GM18520 (cell line): ENCODE measurements around the gene GUCY2C.

Source experiments
- ATAC-seq: cut with Tn5 transposase; IDR thresholded peaks from one replicate; pipeline ENCODE4 v1.9.1; 2021; ENCODE audit not compliant: unreplicated experiment

The GUCY2C gene

DNA sequence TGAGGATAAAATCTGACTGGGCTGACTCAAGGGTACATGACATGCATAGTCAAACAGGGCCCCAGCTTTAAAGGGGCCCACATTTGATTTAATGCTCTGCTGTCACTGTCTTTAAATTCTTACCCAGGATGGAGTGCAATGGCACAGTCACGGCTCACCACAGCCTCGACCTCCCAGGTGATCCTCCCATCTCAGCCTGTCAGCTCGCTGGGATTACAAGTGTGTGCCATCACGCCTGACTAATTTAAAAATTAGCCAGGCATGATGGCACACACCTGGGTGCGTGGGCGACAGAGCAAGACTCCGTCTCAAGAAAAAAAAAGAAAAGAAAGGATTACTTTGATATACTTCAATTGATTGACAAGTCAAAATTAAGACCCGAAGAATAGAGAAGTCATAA lies 119.5 kb downstream of the GUCY2C start:
- ATAC-seq: no peak

DNA sequence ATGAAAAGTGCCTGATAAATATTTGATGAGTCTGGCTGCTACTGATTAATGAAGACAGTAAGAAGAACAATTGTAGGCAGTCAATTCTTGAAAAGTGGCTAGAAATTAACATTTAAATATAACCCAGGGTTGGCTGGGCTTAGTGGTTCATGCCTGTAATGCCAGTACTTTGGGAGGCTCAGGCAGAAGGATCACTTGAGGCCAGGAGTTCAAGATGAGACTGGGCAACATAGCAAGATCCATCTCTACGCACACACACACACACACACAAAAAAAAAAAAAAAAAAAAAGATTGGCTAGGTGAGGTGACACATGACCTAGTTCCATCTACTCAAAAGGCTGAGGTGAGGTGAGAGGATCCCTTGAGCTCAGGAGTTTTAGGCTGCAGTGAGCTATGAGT lies 120.8 kb downstream of the GUCY2C start:
- no peak for ATAC-seq

DNA sequence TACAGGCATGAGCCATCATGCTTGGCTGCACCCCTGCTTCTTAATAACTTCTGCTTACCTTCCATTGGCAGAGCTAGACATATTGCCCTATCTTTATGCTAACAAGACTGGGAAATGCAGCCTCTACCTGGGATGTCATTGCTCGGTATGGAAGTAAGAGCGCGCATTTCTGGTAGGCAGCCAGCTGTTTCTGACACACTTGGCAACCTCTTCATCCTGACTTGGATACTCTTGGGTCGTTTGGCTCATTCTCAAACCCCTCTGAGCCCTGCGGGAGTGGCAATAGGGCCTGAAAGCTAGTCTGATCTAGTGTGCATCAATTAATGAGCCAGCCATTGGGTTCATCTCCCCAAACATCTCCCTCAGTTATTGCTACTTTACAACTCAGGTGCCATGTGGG lies 123.3 kb downstream of the GUCY2C start:
- ATAC-seq: no peak

DNA sequence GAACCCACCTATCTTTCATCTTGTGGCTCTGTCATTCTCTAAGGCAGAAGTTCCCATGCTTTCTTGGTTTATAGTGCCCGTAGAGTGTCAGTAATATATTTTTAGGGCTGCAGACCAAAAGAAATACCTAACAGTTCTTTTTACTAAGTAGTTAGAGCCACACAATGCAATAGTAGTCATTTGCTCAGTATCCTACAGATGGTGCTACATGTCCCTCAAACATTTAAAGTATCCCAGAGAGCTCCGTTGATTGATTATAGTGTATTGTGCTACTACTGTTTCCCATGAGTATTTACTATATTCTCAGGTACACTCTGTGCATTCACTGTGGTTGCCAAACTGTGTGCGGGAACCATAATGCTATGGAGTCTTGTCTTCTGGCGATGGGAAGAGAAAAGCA lies 124.0 kb downstream of the GUCY2C start:
- no peak for ATAC-seq

DNA sequence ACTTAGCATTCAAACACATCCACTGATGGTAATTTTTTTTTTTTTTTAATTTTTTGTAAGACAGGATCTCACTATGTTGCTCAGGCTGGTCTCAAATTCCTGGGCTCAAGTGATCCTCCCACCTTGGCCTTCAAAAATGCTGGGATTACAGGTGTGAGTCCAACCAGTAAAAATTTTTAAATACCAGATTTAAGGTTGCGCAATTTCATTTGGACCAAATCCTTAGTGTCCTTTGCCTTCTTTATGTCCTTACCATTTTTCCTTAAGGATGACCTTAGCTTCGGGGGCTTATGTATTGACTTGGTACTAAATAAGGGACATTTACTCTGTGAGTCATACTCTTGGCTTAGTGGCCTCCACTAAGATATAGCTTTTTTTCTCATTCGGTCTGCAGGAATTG lies 124.6 kb downstream of the GUCY2C start:
- ATAC-seq: no peak

DNA sequence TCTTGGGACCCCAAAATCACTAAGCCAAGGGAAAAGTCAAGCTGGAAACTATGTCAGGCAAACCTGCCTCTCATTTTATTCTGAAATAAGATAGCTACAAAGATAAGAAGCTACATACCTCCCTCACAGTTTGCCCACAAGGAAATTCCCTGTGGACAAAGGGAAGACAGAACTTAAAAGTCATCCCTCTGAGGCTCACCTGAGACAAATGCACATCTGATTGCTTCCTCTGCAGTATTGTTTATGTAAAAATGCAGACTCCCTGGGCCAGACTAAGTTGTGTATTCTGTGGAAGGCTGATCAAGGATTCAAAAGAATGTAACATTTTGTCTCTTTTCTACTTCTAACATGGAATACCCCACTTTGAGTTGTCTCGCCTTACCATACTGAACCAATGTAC lies 126.2 kb downstream of the GUCY2C start:
- no peak for ATAC-seq

DNA sequence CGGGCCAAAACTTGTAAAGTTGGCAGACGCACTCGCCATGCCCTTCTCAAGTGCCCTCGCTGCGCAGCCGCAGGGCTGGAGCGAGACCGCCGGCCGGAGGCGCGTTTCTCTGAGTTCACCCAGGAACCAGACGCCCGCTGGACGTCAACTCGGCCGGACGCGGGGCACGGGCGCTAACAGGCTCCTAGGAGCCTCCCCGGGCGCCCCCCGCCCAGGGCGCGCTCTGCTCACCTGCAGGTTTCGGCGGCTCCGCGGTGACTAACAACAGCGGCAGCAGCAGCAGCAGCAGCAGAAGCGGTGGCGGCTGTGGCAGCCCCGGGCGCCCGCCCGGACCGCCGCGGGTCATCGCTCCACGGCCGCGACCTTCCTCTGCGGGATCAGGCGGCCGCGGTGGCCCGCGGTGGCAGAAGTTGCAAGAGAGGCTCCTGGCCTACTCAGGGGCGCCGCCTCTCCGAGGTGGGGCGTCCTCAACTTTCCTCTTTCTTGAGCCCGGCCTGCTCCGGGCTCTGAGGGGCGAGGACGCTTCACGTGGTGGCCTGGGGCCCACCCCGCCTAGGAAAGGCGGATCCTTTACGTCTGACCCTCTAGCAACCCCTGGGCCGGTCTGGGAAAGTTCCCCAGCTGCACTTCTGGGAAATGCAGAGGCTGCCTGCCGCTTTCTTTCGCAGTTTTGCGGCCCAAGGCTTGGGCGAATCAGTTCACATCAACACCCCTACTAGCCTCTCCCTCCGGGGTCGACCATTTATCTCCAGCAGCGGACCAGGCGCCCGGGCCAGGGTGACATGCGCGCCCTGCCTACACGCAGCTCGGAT lies 128.8 kb downstream of the GUCY2C start, which contains the start of gene PLBD1:
Gene PLBD1 (minus strand): TSS at position 533 of the 812 bp plus-strand sequence. CDS start 187 bp downstream, at position 346.
- no peak for ATAC-seq

DNA sequence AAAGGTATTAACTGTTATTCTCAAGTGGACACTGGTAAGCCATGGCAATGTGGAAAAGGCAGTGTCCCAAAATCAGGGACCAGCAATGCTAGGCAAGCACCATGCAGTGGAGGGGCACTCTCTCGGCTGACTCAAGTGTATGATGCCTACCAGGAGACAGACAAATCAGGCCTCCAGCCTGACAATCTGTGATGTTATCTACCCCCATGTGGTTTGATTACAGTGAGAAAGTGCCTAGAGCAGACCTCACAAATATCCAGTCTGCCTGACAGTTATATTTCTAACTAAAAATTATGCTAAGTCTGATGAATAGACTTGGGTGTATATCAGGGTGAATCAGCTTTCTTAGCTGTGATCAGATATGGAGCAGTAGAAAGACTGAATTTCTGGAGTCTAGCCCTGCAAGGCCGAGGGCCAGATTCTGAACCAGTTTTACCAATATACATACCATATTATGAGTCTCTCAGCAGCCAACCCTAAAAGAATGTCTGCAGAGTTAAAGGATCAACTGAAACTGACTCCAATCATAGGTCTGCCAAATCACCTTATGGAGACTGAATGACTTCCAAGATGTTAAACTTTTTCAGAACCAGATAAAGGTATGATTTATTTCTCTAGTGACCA lies 132.0 kb downstream of the GUCY2C start:
- ATAC-seq: no peak

DNA sequence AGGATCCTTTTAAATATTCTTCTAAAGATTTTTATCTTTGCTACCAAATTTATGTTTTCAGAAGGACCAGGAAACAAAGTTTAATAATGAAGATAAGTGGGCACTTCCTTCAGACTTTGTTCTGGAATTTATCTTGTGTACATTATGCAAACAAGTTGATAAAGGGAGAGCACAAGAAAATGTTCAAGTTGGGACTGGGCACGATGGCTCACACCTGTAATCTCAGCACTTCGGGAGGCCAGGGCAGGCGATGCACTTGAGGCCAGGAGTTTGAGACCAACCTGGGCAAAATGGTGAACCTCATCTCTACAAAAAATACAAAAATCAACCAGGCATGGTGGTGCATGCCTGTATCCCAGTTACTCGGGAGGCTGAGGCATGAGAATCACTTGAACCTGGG lies 133.4 kb downstream of the GUCY2C start:
- ATAC-seq: no peak
